ENCODE measurements around the gene STMND1.

GRCh38 chr6:17157617-17158016 lies 55.8 kb downstream of the STMND1 start:
- TF ChIP-seq JAZF1 (CRISPR knock-in tag; IDR thresholded peaks at IDR 0.05) (no peak), TP53 (CRISPR knock-in tag; IDR thresholded peaks at IDR 0.05) (no peak), MAX (CRISPR knock-in tag; IDR thresholded peaks at IDR 0.05) (no peak), ATF2 (CRISPR knock-in tag; IDR thresholded peaks at IDR 0.05; ENCODE audit: borderline replicate concordance, low read depth) (no peak), CTCF (IDR thresholded peaks at IDR 0.05) (no peak), ZNF138 (CRISPR knock-in tag; conservative IDR thresholded peaks at IDR 0.05) (no peak), GRHL2 (CRISPR knock-in tag; IDR thresholded peaks at IDR 0.05; ENCODE audit: insufficient replicate concordance, severe bottlenecking) (no peak)
